Measurements from ENCODE around the gene COL5A1. TPM values are rescaled to one million over a fixed set of nuclear protein-coding genes. Genes with fewer than 3 reads are reported as not detected.

The COL5A1 gene
- total RNA-seq, 4 donors from 2014 or later: 4.8 to 16.5 (median 9.4) TPM

- TF ChIP-seq CTCF (IDR thresholded peaks at IDR 0.05) (no peak), POLR2A (IDR thresholded peaks at IDR 0.05) (no peak)
- Histone ChIP-seq H3K27ac (no peak overlapping the region), H3K36me3 (no peaks in the 10 kb centered on the region), H3K9me3 (no peaks in the 10 kb centered on the region), H3K4me3 (replicated peaks in 1 of 3) (no peak overlapping the region), H3K27me3 (no peaks in the 10 kb centered on the region), H3K4me1 (peaks cover 0 to 3% of the 10 kb centered on the region in 2 donors)
- intact Hi-C loops (cut with DNase I): no loop called here
- no peak for DNase-seq
- WGBS, 2 donors: 84 to 88% methylated on average over 23 to 26 of the region's 29 CpGs
Observed at GRCh38 chr9:134693641-134694367, 52.2 kb downstream of the COL5A1 start.

GRCh38 chr9:134694368-134694665 lies 52.7 kb downstream of the COL5A1 start:
- H3K9me3 ChIP-seq: no peaks in the 10 kb centered on the region
- intact Hi-C loops (cut with DNase I): no loop called here
- no peak for DNase-seq
- TF ChIP-seq POLR2A (IDR thresholded peaks at IDR 0.05) (no peak), CTCF (IDR thresholded peaks at IDR 0.05) (no peak)
- peaks cover 0 to 3% of the 10 kb centered on the region in 2 donors for H3K4me1 ChIP-seq
- H3K27me3 ChIP-seq: no peaks in the 10 kb centered on the region
- no peak overlapping the region for H3K4me3 ChIP-seq (replicated peaks in 1 of 3)
- no peaks in the 10 kb centered on the region for H3K36me3 ChIP-seq
- 85 to 92% methylated on average over 2 to 6 of the region's 6 CpGs for WGBS, 2 donors
- no peak overlapping the region for H3K27ac ChIP-seq

- H3K4me1 ChIP-seq: peaks cover 0 to 3% of the 10 kb centered on the region in 2 donors
- intact Hi-C loops (cut with DNase I): loop anchor here (5.0 kb wide), 1 partner anchor 43 kb away; no protein-coding TSS in a partner anchor
- 100% methylated on average over 2 to 8 of the region's 12 CpGs for WGBS, 2 donors
- H3K27ac ChIP-seq: no peak overlapping the region
- no peak for TF ChIP-seq CTCF (IDR thresholded peaks at IDR 0.05)
- no peak for TF ChIP-seq POLR2A (IDR thresholded peaks at IDR 0.05)
- no peaks in the 10 kb centered on the region for H3K9me3 ChIP-seq
- H3K36me3 ChIP-seq: no peaks in the 10 kb centered on the region
- DNase-seq: no peak
- H3K4me3 ChIP-seq (replicated peaks in 1 of 3): no peak overlapping the region
- no peaks in the 10 kb centered on the region for H3K27me3 ChIP-seq
Observed at GRCh38 chr9:134694714-134695113, 53.1 kb downstream of the COL5A1 start.

GRCh38 chr9:134695144-134695543 lies 53.5 kb downstream of the COL5A1 start:
- DNase-seq: no peak
- Histone ChIP-seq H3K27ac (no peak overlapping the region), H3K4me1 (peaks cover 0 to 3% of the 10 kb centered on the region in 2 donors)

More at GRCh38 chr9:134695144-134695543, 53.5 kb downstream of the COL5A1 start:
- WGBS, 2 donors: 96 to 97% methylated on average over 11 to 12 of the region's 12 CpGs
- Histone ChIP-seq H3K4me3 (replicated peaks in 1 of 3) (no peak overlapping the region), H3K27me3 (no peaks in the 10 kb centered on the region), H3K36me3 (no peaks in the 10 kb centered on the region), H3K9me3 (no peaks in the 10 kb centered on the region)
- intact Hi-C loops (cut with DNase I): loop anchor here (5.0 kb wide), 1 partner anchor 42 kb away; no protein-coding TSS in a partner anchor
- TF ChIP-seq CTCF (IDR thresholded peaks at IDR 0.05): no peak
- no peak for TF ChIP-seq POLR2A (IDR thresholded peaks at IDR 0.05)
